HG02623 (cell line): Measurements from ENCODE around the gene TBC1D30.
A peak's percentile ranks its signal among the peaks of the same experiment; 100 is the strongest.
"Not testable (repeated sequence)": the region's sequence is repeated elsewhere in the genome, so short reads cannot be mapped to it uniquely, and the experiment has no call there.

Source experiments
- ATAC-seq: cut with Tn5 transposase; IDR thresholded peaks from one replicate; pipeline ENCODE4 v1.9.1; 2021; ENCODE audit warnings: moderate library complexity; ENCODE audit not compliant: unreplicated experiment

The TBC1D30 gene

DNA sequence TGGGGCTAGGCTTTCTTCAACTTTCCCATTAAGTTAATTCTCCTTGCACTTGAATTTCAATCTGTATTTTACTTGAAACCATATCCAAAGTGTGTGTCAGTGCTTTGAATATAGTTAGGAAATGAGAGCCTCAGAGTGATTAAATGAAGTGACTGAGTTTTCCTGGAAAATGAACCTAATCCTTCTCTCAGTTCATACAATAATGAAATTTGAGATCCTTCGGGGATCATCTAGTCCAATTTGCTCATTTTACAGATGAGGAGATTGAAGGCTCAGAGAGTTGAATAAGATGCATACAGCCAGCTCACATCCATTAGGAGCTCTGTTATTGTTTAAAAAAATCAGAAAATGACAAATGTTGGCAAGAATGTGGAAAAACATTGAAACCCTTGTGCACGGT is 18.3 kb upstream of the TBC1D30 start:
- no peak for ATAC-seq

- no peak for ATAC-seq
Measured at GRCh38 chr12:64806593-64807460, 17.6 kb upstream of the TBC1D30 start.

DNA sequence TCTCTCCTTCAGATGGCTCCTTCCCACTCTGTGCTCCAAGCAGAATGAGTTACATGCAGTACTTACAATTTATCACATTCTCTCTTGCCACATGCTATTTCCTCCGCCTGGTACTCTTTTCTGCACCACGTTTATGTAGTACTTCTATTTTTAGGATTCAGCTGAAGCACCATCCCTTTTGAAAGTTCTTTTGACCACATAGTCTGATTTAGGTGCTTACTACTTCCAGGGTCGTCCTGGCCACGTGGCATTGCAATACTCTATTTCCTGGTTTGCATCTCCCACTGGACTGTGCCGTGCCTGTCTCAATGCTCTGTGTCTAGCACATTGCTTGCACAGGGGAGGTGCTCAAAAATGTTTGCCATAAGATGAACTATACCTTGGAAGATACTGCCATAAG is 16.3 kb upstream of the TBC1D30 start:
- ATAC-seq = no peak

DNA sequence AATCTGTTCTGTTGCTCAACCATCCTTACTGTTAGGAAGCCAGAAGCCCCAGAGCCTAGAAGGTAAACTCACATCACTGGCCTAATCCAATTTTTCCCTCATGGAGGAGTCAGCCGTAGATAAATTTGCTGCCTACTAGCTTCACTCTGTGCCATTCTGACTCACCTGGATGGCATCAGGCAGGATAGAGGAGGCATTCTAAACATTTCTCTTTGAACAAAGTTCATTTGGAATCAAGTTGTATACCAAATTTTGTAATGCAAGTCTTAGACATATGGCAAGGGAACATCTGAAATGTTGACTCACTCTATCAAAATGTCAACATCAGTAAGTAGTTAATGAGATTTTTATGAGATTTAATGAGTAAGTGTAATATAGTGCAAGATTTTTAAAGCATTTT is 13.6 kb upstream of the TBC1D30 start:
- ATAC-seq = no peak

DNA sequence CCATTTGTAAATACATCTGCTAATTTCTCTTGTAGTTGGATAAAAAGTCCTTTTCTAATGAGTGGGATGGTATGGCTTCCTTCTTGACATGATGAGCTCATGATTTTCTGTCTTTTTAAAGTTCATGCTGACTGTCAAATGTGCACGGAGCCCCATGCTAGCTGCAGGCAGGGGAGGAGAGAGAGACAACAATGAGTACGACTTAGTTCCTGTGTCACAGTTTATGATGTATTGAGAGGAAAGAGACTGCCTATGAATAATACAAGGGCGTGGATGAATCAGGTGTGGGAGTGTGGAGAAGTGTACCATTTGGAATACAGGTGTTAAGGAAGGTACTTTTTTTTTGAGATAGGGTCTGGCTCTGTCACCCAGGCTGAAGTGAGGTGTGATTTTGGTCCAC is 10.7 kb upstream of the TBC1D30 start:
- no peak for ATAC-seq

DNA sequence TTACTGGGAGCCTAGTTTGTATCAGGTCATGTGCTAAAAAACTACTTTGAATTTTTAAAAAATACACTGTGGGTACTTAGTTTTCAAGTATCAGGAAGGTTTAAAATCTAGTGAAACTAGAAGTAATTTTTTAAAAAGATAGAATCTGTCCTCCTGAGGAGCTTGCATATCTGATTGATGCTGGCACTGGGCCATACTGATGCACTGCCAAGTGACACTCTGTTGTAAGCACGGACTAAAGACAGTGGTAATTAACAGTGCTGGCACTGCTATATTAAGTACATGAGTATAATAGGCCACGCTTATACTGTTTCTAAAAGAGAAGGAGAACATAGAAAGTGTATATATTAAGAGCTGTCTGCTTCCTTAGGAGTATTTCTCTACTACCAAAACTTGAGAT is 10.0 kb upstream of the TBC1D30 start:
- ATAC-seq = no peak

DNA sequence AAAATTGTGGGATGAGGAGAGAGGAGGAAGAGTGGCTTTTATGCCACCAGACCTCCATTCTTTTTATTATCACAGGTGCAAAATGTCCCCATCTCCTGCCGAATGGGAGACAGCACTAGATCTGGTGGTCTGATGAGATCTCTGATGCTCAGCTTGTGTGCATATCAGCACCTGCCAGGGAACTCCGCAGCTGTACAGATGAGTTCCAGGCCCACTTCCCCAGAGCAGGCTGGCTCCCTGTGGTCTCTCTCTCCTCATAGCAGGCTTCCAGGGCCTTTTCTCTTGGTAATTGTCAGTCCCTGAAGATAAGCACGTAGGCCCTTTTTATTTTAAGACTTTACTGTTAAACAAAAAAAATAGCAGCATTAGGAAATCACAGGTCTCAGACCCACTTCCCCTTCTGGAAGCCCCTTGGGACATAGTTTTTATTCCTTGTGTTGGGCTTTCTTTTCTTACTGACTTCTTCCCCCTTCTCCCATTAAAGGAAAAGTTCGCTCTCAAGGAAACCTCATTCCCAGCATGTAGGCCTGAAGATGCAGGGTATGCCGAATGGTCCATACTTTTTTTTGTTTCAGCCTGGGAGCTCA is 4.5 kb upstream of the TBC1D30 start:
- ATAC-seq = no peak

DNA sequence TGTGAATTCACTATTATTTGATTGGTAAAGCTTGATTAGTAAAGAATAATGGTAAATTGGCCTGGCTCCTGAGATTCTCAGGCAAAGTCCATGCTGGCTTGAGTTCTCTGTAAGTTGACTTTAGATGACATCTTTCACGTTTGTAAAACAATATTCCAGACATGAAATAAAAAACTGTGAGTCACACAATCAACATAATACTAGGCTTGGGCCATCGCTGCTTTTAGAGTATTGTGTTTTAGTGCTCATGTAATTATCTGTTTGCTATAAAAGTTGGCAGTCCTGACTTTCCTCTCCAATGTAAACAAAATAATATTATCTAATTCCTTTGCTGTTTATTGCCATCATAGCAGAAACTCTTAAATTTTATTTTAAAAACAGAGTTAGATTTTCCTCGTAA is 3.9 kb upstream of the TBC1D30 start:
- no peak for ATAC-seq

DNA sequence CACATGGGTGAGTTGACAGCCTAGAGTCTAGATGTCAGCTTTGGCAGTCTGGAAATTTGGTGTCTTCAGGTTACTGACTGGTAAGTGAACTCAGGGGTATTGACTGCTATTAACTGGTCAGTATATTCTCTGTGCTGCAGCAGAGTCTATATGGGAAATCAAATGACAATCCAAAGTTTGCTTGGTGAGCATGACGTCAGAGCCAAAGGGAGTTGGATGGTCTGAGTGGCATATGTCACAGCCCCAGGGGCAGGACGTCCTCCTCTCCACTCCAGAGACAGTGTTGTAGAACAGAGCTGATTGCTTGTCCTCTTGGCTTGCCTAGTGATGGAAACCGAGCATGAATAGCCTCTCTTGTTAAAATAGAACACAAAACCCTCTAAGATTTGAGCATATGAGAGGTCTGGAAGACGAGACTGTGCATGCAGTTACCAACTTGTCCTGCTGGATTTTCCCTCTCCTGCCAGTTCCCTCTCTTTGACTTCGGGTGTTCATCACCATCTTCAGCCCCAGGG is 3.3 kb upstream of the TBC1D30 start:
- ATAC-seq = no peak

DNA sequence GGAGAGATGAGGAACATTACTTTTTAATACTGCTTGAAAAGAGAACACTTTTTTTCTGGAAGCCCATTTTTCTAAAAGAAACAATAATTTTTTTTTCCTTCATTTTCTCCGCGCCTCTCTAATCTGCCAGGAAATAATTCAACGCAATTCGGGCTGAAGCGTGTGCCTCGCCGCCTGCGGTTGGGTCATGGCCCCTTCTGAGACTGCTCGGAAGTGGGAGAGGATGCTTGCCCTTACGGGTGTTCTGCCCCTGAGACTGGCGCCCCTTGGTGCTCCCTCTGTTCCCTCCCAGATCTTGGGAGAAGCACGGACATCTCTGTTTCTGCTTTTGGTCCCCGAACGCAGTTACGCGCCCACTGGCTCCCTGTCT is 332 bp upstream of the TBC1D30 start:
- peak; percentile 25 for ATAC-seq

DNA sequence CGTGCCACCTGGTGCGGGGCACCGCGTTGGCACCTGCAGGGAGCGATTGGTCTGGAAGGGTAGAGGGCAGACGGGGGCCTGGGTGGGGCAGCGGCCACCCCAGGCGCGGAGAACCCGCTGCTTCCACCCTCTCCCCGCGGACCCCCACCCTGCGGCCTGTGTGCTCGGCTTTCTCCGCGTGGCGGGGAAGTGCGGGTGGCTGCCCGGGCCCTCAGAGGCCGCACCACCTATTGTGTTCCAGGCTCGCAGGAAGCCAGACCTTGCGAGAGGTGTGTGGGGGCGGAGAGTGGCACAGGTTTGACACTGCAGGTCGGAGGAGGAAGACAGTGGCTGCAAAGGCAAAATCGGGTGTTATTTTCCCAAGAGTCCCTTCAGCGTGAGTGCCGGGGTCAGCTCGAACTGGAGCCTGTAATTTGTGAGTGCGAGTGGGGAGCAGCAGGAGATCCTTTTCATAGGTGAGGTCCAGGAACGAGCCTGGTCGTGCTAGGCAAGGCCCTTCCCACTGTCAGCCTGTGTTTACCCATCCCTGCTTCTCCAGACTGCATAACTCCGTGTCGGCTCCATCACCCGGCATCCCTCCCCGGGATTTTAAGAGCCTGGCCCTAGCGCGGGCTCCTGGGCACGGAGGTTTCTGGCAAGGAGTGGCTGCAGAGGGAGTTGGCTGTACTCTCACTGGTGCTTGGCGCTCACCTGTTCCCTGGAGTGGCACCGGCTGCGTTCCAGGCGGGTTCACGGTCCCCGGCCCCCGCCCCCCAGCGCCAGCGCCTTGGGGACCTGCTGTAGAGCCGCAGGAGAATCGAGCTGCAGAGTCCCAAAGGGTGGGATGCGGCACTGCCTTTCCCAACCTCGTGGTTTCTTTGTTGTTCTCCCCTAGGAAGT is 935 bp downstream of the TBC1D30 start:
- ATAC-seq = peak; percentile 26

DNA sequence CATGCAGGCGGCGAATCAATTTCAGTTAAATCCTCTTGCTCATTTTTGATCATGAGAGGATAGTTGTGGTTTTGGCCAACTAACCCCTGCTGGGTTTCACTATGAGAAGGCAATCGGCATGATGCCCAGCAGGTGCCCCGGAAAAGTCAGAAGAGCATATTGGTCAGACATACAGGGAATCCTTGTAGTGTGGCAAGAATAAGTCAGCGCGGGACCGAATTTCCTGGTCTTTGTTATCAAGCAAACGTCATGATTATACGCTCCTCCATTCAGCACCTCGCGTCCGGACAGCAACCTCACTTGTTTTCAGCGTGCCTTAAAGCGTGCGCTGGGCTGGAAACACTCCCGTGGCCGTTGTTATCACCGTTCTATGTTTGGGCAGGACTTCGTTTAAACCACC is 1.8 kb downstream of the TBC1D30 start:
- ATAC-seq = no peak

DNA sequence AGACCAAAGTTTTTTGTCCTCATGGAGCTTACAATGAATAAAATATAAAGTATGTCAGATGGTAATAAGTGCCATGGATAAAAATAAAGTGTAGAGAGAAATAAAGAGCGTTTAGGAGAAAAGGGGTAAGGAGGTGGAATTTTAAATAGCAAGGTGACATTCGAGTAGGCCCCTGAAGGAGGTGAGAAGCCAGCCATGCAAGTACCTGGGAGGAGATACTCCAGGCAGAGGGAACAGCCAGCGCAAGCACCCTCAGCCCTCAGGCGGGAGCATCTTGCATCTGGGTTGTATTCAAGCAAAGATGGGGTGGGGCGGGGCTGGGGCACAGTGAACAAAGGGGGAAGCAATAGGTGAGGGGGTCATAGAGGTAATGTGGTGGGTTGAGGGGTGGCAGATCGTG is 4.3 kb downstream of the TBC1D30 start:
- ATAC-seq = no peak

DNA sequence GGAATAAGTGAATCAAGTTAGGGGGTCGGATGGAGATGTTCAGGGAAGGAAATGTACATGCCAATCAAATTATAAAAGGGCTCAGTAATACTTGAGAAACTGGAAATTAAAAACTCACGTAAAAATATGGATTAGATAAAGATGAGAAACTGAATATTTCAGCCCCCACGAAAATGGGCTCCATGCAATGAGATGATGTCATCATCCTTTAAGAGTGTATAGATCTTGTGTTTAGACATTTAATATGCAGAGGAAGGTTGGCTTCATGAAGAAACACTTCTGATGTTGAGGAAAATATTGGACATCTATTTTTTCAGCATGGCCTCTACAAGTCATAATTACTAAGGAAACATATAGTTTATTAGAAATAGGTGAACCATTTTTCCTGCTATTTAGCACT is 9.5 kb downstream of the TBC1D30 start:
- ATAC-seq = no peak

DNA sequence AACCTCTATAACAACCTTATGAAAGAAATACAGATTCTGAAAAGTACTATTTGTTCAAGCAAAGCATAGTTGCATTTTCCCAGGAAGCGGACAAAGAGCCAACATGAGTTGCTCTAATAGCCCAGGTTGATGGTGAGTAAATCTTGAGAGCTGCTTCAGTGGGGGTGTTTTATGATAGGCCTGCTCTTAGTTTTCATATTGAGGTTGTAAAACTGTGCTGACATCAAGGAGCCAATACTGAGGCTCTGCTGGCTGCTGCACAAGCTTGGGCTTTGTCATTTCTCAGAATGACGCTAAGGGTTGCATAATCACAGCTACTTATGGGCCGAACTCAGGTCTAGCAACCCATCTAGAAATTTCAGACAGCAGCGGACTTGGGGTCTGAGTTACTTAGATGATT is 11.5 kb downstream of the TBC1D30 start:
- ATAC-seq = no peak

- ATAC-seq = no peak
Measured at GRCh38 chr12:64836856-64837255, 12.4 kb downstream of the TBC1D30 start.

DNA sequence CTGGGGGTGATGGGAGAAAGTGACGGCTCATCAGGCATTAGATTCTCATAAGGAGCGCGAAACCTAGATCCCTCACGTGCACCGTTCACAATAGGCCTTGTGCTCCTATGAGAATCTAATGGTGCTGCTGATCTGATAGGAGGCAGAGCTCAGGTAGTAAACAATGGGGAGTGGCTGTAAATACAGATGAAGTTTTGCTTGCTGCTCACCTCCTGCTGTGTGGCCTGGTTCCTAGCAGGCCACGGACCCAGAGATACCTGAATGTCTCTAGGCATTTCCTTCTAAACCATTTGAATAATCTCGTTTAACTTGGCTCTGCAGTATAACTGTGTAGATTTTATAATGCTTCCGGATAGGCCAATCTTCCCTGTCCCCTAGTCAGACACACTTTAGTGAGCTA is 13.0 kb downstream of the TBC1D30 start:
- no peak for ATAC-seq

- ATAC-seq = no peak
Measured at GRCh38 chr12:64840119-64840518, 15.7 kb downstream of the TBC1D30 start.

- ATAC-seq = no peak
Measured at GRCh38 chr12:64840949-64841717, 16.7 kb downstream of the TBC1D30 start.

DNA sequence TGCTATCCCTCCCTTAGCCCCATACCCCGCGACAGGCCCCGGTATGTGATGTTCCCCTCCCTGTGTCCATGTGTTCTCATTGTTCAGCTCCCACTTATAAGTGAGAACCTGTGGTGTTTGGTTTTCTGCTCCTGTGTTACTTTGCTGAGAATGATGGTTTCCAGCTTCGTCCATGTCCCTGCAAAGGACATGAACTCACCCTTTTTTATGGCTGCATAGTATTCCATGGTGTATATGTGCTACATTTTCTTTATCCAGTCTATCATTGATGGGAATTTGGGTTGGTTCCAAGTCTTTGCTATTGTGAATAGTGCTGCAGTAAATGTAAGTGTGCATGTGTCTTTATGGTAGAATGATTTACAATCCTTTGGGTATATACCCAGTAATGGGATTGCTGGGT is 24.0 kb downstream of the TBC1D30 start:
- not testable (repeated sequence) for ATAC-seq
